Loucy (cell line): ENCODE results near the gene OR52E6.

Source experiments
- H2AFZ ChIP-seq: fragments of 200-600 bp; sonication (generic); 2 replicates; pipeline ENCODE4 v1.6.0; 2016; ENCODE audit warnings: antibody characterized with exemption, mild to moderate bottlenecking, low read length, moderate library complexity
- H3F3A ChIP-seq: fragments of 200-600 bp; 2 replicates; pipeline ENCODE4 v1.6.0; 2016; ENCODE audit warnings: antibody characterized with exemption, low read depth, mild to moderate bottlenecking
- H3K27me3 ChIP-seq: fragments of 200-600 bp; sonication (generic); 2 replicates; pipeline ENCODE4 v1.6.1; 2014; ENCODE audit warnings: low read length, mild to moderate bottlenecking; ENCODE audit not compliant: insufficient read depth, poor library complexity, severe bottlenecking
- H3K36me3 ChIP-seq: fragments of 200-600 bp; sonication (generic); 2 replicates; pipeline ENCODE4 v1.6.1; 2016; ENCODE audit warnings: low read length; ENCODE audit not compliant: insufficient read depth
- H3K4me1 ChIP-seq: fragments of 200-600 bp; sonication (generic); 2 replicates; pipeline ENCODE4 v1.5.1; 2014; ENCODE audit warnings: low read length, mild to moderate bottlenecking; ENCODE audit not compliant: insufficient read depth, poor library complexity, severe bottlenecking
- H3K4me2 ChIP-seq: fragments of 200-600 bp; sonication (generic); 2 replicates; pipeline ENCODE4 v1.6.0; 2014; ENCODE audit warnings: antibody characterized with exemption, low read length, low read depth, mild to moderate bottlenecking; ENCODE audit not compliant: poor library complexity, severe bottlenecking
- H3K4me3 ChIP-seq: fragments of 200-600 bp; sonication (generic); 2 replicates; pipeline ENCODE4 v1.5.1; 2014; ENCODE audit warnings: low read length, mild to moderate bottlenecking, mixed read lengths; ENCODE audit not compliant: poor library complexity, severe bottlenecking
- H3K79me2 ChIP-seq: fragments of 200-600 bp; sonication (generic); 2 replicates; pipeline ENCODE4 v1.6.1; 2014; ENCODE audit warnings: low read length; ENCODE audit not compliant: insufficient read depth
- H3K9ac ChIP-seq: fragments of 200-600 bp; sonication (generic); 2 replicates; pipeline ENCODE4 v1.6.0; 2014; ENCODE audit warnings: mild to moderate bottlenecking, low read depth, low read length, moderate library complexity; ENCODE audit not compliant: poor library complexity, severe bottlenecking
- H3K9me2 ChIP-seq: fragments of 200-600 bp; sonication (generic); replicated peaks from 2 replicates; pipeline ENCODE4 v1.6.1; 2016; ENCODE audit warnings: low read depth, low read length, mixed read lengths
- H3K9me3 ChIP-seq: fragments of 200-600 bp; sonication (generic); 2 replicates; pipeline ENCODE4 v1.6.1; 2014; ENCODE audit warnings: mild to moderate bottlenecking, antibody characterized with exemption, low read length, low read depth; ENCODE audit not compliant: insufficient read depth
- H4K20me1 ChIP-seq: fragments of 200-600 bp; sonication (generic); 2 replicates; pipeline ENCODE4 v1.6.0; 2014; ENCODE audit warnings: antibody characterized with exemption, low read length, mild to moderate bottlenecking; ENCODE audit not compliant: insufficient read depth, poor library complexity, severe bottlenecking
- CTCF ChIP-seq: fragments of 200-600 bp; sonication (generic); conservative IDR thresholded peaks from 2 replicates; pipeline ENCODE4 v1.5.1; 2014; ENCODE audit warnings: mild to moderate bottlenecking, antibody characterized with exemption, low read length
- EZH2phosphoT487 ChIP-seq: fragments of 200-600 bp; IDR thresholded peaks from 2 replicates; pipeline ENCODE4 v1.6.1; 2018; ENCODE audit warnings: antibody characterized with exemption, mild to moderate bottlenecking, moderate library complexity, borderline replicate concordance

OR52E6 gene

GRCh38 chr11:5851002-5851401, 9.3 kb upstream of the OR52E6 start:
- Histone ChIP-seq H3K4me1 (peaks cover 4% of the 10 kb centered on the region), H3K9me2 (no peaks in the 10 kb centered on the region), H4K20me1 (no peaks in the 10 kb centered on the region), H3K79me2 (no peaks in the 10 kb centered on the region), H3K4me3 (no peak overlapping the region), H3K9ac (no peak overlapping the region), H3K27me3 (no peaks in the 10 kb centered on the region), H3F3A (no peaks in the 10 kb centered on the region), H3K36me3 (no peaks in the 10 kb centered on the region), H3K4me2 (no peak overlapping the region), H2AFZ (no peak overlapping the region), H3K9me3 (0 out of 2 replicates have a peak, but pooled peaks cover 3% of the 10 kb centered on the region)
- TF ChIP-seq CTCF (no peak), EZH2phosphoT487 (no peak)

- no peak overlapping the region for H3K9ac ChIP-seq
- H3K9me3 ChIP-seq: no peaks in the 10 kb centered on the region
- no peaks in the 10 kb centered on the region for H3K9me2 ChIP-seq
- no peak overlapping the region for H2AFZ ChIP-seq
- no peaks in the 10 kb centered on the region for H3K79me2 ChIP-seq
- H4K20me1 ChIP-seq: no peaks in the 10 kb centered on the region
- no peaks in the 10 kb centered on the region for H3F3A ChIP-seq
- peaks cover 4% of the 10 kb centered on the region for H3K4me1 ChIP-seq
- H3K27me3 ChIP-seq: no peaks in the 10 kb centered on the region
- no peak for TF ChIP-seq CTCF
- TF ChIP-seq EZH2phosphoT487: no peak
- H3K36me3 ChIP-seq: no peaks in the 10 kb centered on the region
- H3K4me3 ChIP-seq: no peak overlapping the region
- peak overlapping the region; percentile 29 for H3K4me2 ChIP-seq
Observed at GRCh38 chr11:5847711-5848110, 6.0 kb upstream of the OR52E6 start.

- no peaks in the 10 kb centered on the region for H3K9me3 ChIP-seq
- H3K9ac ChIP-seq: no peak overlapping the region
- H3F3A ChIP-seq: no peaks in the 10 kb centered on the region
- H3K79me2 ChIP-seq: no peaks in the 10 kb centered on the region
- H3K4me3 ChIP-seq: no peak overlapping the region
- H4K20me1 ChIP-seq: no peaks in the 10 kb centered on the region
- H3K4me2 ChIP-seq: no peak overlapping the region
- no peaks in the 10 kb centered on the region for H3K27me3 ChIP-seq
- no peak overlapping the region for H2AFZ ChIP-seq
- TF ChIP-seq CTCF (no peak), EZH2phosphoT487 (no peak)
- H3K4me1 ChIP-seq: peaks cover 4% of the 10 kb centered on the region
- no peaks in the 10 kb centered on the region for H3K36me3 ChIP-seq
- H3K9me2 ChIP-seq: no peaks in the 10 kb centered on the region
Observed at GRCh38 chr11:5846701-5847100, 5.0 kb upstream of the OR52E6 start.
